Stimulated activated CD8-positive, alpha-beta memory T cell treated with anti-CD3 and anti-CD28 coated beads, Interleukin-4, amount 100 ng/mL, for 48 hours (primary cell): Measurements from ENCODE around the gene DOCK4.
"Not testable (repeated sequence)": the region's sequence is repeated elsewhere in the genome, so short reads cannot be mapped to it uniquely, and the experiment has no call there.

Experiments used
- DNase-seq: peaks from one replicate; pipeline ENCODE4 v3.0.0-alpha.2; 2020

DOCK4 gene

GRCh38 chr7:112206238-112206990 lies at the start of gene DOCK4, which contains the start of gene ZNF277:
DOCK4 (minus strand) TSS chr7:112206399; CDS start chr7:112206138, 261 bp downstream.
ZNF277 (plus strand) TSS chr7:112206695; CDS start chr7:112206717, 22 bp downstream.
- DNase-seq = peak; percentile 100

- no peak for DNase-seq
These were observed 49.2 kb upstream of the DOCK4 start for GRCh38 chr7:112255388-112255720.

DNA sequence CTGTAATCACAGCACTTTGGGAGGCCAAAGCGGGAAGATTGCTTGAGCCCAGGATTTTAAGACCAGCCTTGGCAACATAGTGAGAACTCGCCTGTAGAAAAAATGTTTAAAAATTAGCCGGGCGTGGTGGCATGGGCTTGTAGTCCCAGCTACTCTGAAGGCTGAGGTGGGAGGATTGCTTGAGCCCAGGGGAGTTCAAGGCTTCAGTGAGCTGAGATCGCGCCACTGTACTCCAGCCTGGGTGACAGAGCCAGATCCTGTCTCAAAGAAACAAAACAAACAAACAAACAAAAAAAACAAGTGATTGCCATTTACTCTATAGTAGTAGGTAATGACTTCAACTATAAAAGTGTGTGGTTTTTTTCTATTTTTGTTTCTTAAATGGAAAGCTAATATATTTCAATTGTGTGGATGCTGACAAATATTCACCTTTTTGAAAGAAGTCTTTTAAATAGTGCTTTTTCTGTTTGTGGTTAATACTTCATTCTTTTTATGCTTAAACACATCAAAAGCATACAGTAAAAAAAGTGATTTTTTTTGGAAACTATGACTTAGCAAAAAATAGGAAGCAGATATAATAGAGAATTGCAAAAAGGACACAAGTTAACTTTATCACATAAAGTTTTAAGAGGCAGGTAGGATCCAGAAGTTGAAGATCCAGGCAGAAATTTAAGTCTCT lies 48.6 kb upstream of the DOCK4 start:
- DNase-seq = no peak

- DNase-seq = no peak
These were observed 48.0 kb upstream of the DOCK4 start for GRCh38 chr7:112254156-112254555.

DNA sequence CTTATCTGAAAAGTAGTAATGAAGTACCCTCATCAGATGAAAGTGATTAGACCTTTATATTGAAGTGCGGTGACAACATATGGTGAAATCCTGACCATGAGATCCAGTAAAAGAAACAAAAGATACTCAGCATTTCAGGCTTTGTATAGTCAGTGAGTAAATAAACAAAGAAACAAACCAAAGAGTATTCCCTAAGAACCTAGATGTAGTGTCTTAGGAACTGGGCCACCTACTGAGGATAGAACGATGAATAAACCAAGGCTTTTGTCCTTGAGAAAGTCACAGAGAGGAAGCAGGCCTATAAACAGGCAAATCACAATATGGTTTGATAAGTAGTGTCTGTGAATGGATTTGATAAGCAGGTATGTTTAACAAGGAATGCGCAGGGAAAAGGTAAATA lies 46.5 kb upstream of the DOCK4 start:
- no peak for DNase-seq

DNA sequence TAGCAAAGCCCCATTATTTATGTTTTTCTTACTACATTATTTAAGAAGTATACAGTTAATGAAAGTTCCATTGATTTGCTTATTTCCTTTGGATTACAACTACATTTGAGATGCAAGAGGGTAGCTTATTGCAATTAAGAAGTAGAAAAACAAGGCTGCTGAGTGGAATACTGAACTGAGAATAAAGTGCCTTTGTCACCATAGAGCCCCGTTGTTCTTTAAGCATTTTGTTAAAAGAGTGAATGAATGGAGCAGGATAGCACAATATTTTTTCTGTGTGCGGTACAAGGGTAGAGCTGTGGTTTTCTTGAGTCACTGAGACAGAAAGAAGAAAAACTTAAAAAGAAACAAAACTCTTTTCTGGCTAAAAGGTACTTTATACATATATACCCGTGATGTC lies 45.9 kb upstream of the DOCK4 start:
- no peak for DNase-seq

GRCh38 chr7:112249967-112250366 lies 43.8 kb upstream of the DOCK4 start:
- not testable (repeated sequence) for DNase-seq

DNA sequence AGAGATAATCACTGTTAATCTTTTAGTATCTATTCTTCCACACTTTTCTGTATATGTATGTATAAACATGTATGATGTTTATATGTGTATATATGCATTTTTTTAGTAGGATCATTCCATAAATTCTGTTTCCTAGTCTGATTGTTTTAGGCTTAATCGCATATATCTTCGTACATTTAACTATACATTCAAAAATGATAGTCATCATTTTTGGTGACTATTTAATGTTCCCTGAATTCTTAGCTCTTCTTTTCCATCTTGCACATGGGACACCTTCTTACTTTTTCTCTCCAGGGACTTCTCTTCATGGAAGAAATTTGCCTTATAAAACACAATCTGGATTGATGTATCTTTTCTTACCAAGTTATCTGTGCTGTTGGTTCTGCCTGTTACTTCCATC lies 42.4 kb upstream of the DOCK4 start:
- DNase-seq = no peak

- no peak for DNase-seq
These were observed 32.8 kb upstream of the DOCK4 start for GRCh38 chr7:112238852-112239610.

- DNase-seq = no peak
These were observed 32.1 kb upstream of the DOCK4 start for GRCh38 chr7:112238330-112238729.

DNA sequence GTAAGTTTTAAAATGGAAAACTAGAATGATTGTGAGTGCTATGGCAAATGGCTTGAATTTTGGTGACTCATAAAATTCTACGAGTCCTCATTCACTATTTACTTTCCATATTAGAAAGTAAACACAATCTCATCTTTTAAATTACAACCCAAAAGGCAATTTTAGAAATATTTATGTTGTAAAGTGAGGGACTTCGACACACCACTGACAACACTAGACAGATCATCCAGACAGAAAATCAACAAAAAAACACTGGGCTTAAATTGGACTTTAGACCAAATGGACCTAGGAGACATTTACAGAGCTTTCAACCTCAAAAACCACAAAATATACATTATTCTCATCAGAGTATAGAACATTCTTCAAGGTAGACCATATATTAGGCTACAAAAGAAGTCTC lies 30.4 kb upstream of the DOCK4 start:
- no peak for DNase-seq

DNA sequence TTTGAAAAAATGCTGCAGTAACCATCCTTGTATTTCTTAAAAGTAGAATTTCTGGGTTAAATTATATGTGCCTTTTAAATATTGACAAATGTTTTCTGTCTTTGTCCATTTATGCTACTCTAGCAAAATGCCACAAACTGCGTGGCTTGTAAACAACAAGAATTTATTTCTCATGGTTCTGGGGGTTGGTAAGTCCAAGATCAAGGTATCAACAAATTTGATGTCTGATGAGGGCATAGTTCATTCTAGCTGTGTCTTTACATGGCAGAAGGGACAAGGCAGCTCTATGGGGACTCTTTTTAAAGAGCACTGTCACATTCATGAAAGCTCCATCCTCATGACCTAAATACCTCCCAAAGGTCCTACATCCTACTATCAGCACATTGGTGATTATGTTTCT lies 27.9 kb upstream of the DOCK4 start:
- DNase-seq = no peak

DNA sequence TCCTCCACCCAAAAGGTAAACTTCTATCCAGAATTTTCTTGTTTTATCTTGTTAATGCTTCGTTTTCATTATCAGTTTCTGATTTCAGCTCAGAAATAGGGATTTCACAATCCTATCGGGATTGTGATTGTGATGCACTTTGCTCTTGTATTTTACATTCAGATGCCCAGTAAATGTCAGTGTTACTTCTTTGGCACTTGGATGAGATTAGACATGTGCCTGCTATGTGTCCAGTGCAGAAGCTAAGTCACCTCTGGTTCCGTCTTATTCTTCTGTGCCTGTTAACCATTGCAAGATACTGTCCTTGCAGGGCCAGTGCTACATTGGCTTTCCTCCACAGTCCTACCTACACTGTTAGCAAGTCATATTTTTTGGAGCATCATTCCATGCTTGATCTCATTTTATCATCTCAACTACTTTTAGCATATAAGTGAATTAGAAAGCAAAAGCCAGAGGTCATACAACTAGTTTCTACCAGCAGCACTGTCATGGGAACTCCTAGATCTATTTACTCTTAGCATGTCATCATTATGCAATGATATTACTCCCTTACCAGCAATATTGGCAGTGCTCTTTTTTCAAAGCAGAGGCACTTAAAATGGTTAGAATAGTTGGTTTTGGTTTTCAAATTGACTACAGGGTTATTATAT lies 27.0 kb upstream of the DOCK4 start:
- DNase-seq = no peak

- DNase-seq = no peak
These were observed 26.2 kb upstream of the DOCK4 start for GRCh38 chr7:112232212-112232978.

DNA sequence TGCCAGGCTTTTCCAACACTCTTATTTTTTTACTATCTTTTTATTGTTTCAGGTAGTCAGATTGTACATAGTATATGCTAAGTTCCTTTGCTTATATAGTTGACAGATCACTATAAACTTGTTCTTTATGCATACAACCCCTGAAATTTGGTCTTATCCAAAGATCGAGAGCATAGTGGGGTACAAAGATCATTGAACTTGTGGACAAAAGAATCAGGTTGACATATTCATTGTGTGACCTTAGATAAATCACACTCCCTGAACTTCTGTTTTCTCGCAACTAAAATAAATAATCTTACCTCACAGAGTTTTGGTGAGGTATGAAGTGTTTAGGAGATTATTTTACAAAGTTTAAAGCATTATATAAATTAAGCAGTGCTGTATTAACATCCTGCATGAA lies 22.4 kb upstream of the DOCK4 start:
- no peak for DNase-seq

GRCh38 chr7:112226701-112227276 lies 20.6 kb upstream of the DOCK4 start:
- no peak for DNase-seq

- no peak for DNase-seq
These were observed 18.8 kb upstream of the DOCK4 start for GRCh38 chr7:112225006-112225405.

DNA sequence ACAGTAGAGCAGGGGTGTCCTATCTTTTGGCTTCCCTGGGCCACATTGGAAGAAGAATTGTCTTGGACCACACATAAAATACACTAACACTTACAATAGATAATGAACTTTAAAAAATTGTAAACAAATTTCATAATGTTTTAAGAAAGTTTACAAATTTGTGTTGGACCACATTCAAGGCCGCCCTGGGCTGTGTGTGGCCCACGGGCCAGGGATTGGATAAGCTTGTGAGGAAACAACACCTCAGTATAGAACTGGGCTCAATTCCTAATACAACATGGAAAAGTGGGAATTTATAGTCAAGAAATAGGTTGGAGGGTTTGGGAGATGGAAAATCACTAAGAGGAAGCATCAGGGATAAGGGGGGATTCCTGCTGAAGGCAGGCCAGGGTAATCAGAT lies 18.0 kb upstream of the DOCK4 start:
- no peak for DNase-seq

DNA sequence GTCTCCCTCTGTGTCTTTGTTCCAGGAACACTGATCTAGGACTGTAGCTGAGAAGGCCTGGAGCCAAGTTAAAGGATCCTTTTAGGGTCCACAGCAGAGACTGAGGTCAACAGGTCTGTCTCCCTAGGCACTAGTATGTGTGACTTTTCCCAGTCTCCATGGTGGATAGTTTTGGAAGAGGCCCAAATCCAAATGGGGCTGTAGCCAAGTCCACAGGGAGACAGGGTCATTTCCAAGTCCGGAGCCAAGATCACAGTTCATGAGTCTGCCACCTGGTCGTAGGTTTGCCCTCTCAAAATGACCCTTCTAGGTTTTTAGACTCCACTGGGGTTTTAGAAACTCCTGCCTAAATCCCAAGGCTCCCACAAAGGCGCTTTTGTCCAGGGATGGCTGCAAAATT lies 17.1 kb upstream of the DOCK4 start:
- DNase-seq = no peak

DNA sequence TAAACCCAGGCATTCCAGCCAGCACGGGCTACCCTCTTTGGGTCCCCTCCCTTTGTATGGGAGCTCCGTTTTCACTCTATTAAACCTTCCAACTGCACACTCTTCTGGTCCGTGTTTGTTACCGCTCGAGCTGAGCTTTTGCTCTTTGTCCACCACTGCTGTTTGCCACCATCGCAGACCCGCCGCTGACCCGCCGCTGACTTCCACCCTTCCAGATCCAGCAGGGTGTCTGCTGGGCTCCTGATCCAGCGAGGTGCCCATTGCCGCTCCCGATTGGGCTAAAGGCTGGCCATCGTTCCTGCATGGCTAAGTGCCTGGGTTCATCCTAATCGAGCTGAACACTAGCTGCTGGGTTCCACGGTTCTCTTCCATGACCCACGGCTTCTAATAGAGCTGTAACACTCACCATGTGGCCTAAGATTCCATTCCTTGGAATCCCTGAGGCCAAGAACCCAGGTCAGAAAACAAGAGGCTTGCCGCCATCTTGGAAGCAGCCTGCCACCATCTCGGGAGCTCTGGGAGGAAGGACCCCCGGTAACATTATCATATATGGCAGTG lies 14.8 kb upstream of the DOCK4 start:
- DNase-seq = no peak

DNA sequence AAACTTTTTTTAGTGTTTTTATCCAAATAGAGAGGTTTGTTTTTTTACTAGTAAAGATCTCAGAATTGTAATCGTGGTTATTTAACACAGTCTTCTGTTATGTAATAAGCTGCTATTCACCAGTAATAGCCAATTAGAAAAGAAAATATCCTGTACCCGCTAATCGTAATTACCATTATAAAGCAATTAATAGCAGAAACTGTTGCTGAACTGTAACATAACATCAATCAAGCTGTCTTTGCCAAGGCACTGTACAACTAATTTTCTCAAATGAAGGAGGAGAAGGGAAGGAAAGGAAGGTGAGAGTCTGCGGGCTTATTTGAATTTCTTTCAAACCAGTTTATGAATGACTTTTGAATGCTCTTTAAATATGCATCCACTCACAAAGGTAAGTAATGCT lies 9.6 kb upstream of the DOCK4 start:
- DNase-seq = no peak

GRCh38 chr7:112214883-112215282 lies 8.7 kb upstream of the DOCK4 start:
- DNase-seq = no peak
